T-helper 9 cell (primary cell): ENCODE results near the gene CHRNA9.

Source experiments
- DNase-seq: peaks from one replicate; pipeline ENCODE4 v3.0.0-alpha.2; 2020

The CHRNA9 gene

GRCh38 chr4:40347472-40347871 is 12.3 kb downstream of the CHRNA9 start:
- DNase-seq, result no peak

- DNase-seq, result no peak
Observed at GRCh38 chr4:40348000-40348399, 12.9 kb downstream of the CHRNA9 start.

DNA sequence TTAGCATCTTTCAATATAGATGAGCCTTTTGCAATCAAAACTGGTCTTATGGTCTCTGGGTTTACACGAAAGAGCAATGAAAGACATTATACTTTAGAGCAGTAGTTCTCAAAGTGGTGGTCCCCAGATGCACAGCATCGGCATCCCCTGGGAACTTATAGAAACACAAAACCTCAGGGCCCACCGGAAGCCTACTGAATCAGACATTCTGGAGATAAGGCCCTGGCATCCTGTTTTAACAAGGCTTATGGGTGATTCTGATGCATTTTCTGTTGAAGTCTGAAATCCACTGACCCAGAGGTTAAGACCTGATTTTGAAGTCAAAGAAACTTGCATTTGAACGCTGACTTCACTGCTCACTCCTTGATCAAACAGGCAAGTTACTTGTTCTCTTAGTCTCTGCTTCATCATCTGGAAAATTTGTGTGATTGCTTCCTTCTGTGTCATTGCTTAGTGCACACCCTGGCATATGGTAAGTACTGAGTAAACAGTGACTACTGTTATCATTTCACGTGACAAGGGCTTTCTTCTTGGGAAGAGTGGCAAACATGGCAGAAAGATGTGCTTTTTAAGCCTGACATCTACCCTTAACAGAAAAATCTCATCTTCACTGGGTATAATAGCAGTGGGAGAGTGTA is 14.5 kb downstream of the CHRNA9 start:
- DNase-seq, result no peak

DNA sequence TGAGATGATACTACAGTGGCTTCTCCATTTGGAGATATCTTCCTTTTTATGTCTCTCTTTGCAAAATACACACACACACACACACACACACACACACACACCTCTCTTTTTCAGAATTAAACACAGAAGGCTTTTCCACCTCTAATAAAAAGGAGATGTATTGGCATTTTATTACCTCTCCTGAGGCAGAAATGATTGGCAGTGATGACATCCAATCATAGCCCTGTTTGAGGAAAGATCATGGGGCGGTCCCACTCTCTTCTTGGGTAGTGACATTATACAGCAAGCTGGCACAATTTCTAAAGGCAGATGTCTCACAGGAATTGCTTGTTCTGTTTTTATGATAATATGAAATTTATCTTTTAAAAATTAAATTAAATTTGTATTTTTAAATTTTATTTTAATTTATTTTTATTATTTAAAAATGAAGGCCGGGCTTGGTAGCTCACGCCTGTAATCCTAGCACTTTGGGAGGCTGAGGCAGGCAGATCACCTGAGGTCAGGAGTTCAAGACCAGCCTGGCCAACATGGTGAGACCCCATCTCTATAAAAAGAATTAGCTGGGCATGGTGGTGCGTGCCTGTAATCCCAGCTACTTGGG is 15.6 kb downstream of the CHRNA9 start:
- no peak for DNase-seq

GRCh38 chr4:40354158-40354557 is 19.0 kb downstream of the CHRNA9 start:
- DNase-seq, result no peak

DNA sequence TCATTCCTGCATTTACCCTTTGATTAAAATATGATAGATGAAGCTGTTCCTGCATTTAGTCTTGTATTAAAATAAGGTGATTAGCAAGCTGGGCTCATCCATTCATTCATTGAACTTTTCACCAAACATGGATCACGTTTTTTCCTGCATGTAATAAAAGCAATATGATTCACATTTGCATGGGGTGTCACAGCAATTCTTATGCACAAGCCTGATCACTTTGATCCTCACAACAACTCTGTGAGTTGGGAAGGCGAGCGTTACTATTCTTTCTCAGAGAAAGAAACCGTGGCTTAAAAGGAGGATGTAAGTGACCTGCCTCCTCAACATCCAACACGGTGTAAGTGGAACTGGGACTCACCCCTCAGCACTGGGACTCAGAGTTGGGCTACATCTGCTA is 20.0 kb downstream of the CHRNA9 start:
- no peak for DNase-seq

- no peak for DNase-seq
Observed at GRCh38 chr4:40357738-40358137, 22.6 kb downstream of the CHRNA9 start.

DNA sequence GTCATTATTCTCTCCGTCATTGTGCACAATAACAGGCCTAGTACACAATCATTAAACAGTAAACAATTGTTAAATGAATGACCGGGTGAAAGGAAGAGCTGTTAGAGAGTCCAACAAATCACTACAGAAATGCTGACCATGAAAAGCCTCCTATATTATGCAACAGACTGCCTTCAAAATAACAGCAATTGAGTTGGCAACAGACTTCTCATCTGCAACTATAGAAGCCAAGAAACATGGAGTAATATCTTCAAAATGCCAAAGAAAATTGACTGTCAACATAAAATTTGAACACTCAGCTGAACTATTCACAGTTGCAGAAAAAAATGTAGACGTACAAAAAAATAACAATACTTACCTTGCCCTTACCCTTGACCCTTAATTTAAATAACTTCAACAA is 26.2 kb downstream of the CHRNA9 start:
- DNase-seq, result no peak

DNA sequence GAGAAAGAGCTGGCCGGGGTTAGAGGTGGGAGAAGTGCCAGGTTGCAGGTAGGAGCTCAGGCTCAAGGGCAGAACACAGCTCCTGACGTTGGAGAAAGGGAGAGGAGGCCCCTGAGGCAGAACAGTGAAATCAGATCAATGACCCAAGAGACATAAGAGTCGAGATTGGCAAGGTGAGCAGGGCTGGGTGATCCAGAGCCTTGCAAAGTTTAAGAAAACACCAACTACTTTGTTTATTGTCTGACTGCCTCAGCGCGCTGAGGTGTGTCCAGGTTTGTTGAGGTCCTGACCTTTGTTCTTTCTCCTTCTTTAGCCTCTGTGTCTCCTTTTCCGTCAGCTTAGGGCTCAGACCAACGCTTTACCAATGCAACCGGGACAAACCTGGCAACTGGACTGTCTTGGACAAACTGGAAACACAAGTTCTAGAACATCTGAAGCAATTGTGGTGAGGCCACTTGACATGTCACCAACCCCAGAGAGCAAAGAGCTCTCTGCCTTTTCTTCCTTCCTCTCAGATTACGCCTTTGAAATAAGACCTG is 28.3 kb downstream of the CHRNA9 start:
- no peak for DNase-seq

- no peak for DNase-seq
Observed at GRCh38 chr4:40363945-40364344, 28.8 kb downstream of the CHRNA9 start.

- DNase-seq, result no peak
Observed at GRCh38 chr4:40365766-40366165, 30.6 kb downstream of the CHRNA9 start.

GRCh38 chr4:40367451-40367850 is 32.3 kb downstream of the CHRNA9 start:
- DNase-seq, result no peak

DNA sequence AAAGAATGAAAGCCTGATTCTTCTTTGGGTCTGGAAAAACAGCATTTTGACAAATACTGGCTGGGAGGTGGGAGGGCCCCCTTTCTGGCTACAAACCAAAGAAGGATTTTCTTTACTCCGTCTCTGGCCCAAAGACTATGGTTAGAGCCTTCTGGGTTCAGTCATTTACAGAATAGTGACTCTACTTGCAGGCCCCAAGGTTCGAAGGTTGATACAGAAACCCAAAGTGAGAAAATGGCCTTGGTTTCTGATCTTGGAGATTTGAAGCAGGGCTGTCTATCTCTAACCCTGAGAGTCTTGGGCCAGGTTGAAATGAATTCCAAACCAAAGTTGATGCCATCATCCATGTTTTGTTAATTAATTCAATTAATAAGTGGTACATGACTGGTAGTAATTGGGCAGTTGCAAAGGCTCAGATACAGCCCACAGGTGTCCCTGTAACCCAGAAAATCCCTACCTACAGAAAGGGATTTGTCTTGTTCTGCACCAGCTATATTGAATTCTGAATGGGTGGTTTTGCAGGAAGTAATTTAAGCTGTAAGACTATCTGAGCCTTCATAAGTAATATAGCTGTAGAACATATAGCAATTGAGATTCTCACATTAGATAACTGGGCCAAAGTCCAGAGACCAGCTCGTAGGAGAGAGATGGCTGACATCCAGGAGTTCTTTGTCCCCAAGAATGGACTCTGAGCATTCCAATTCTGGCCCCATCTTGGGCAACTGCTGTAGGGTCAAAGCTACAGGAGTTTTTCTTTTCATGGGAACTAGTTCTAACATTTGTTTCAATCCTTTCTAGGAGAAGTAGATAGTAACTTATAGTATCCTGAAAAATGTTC is 34.5 kb downstream of the CHRNA9 start:
- no peak for DNase-seq

GRCh38 chr4:40372651-40373050 is 37.5 kb downstream of the CHRNA9 start:
- no peak for DNase-seq

- no peak for DNase-seq
Observed at GRCh38 chr4:40373636-40374035, 38.5 kb downstream of the CHRNA9 start.

DNA sequence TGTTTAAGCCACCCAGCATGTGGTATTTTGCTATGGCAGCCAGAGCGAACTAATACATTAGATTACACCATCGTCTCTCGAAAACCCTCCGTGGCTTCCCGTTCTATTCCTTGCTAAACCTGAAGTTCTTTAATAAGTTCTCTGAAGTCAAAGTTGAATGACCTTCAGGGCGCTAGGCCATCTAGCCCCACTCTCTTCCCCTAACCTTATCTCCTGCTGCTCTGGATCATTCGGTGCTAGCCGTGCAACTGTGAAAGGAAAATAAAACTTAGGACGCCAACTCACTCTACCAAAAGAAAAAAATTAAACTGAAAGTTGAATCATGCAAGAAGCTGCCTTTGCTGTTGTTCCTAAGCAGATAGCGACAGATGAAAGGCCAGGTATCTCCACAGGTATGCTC is 40.0 kb downstream of the CHRNA9 start:
- no peak for DNase-seq

DNA sequence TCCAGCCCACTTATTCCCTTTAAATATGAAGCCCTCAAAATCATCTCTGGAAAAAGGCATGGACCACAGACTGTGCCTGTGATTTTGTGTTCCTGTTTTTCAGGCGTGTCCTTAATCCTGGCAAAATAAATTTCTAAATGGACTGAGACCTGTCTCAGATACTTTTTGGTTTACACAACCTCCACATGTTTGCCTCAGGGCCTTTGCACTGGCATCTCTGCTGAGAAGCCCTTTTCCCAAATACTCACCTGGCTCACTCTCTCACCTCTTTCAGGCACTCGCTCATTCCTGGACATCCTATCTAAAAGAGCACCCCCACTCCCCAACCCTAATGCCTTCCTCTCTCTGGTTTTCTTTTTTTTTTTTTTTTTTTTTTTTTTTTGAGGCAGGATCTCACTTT is 40.5 kb downstream of the CHRNA9 start:
- no peak for DNase-seq

DNA sequence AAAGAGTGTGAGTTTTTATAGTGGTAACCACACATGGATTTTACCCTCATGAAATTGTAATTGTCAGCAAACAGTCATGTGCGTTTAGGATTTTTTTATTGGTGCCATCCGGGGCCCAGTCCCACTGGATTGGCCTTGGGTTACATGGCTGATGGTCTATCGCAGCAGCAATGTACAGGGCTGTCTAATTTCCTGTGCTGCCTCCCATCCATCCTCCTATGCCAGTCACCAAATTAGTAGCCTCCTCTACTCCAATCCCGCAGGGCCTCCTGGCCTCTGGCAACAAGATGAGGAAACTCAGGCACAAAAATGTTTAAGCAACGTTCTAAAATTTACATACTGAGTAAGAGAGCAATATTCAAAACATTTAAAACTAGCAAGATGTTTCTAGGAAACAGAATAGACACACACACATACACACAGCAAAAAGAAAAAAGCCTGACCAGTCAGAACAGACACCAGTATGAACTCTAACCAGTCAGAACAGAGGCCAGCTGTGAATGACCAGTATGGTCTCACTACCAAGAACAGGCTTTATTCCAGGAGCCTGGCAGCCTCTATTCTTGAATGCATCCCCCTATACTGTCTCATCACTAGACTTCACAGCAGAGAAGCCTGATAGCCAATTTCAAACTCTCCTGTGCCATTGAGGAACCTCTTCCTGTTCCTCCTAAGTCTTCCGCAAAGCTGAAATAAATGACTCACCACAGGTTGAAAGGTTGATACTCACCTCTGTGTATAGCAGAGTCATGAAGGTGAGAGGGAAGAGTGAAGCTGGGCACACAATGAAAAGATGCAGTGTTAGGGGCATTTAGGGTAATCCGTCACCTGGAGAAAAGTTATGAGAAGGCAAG is 42.6 kb downstream of the CHRNA9 start:
- no peak for DNase-seq

DNA sequence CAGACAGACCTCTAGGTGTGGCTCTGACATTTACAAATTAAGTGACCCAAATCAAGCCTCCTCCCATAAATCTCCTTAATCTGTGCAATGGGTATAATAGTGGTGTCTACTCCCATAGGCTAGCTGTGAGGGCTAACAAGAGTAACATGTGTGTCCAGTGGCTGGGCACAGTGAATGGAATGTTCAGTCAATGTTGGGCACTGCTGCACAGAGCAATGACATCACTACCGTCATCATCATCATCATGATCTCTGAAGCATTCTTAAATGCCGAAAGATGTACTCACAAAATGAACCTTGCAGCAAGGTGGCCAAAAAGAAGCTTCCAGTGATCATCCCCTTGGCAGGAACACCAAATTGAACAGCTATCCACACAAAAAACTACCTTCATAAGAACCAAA is 43.5 kb downstream of the CHRNA9 start:
- DNase-seq, result no peak

DNA sequence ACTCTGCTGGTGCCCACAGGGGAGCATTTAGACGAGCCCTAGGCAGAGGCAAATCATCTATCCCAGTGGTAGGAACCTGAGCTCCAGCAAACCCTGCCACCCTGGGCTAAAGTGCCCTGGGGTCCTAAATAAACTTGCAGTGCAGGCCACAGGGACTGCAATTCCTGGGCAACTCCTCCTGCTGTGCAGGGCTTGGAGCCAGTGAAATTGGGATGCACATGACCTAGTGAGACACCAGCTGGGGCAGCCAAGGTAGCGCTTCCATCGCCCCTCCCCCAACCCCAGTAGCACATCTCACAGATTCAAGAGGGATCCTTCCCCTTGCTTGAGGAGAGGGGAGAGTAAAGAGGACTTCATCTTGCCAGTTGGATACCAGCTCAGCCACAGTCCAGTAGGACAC is 44.1 kb downstream of the CHRNA9 start:
- no peak for DNase-seq

DNA sequence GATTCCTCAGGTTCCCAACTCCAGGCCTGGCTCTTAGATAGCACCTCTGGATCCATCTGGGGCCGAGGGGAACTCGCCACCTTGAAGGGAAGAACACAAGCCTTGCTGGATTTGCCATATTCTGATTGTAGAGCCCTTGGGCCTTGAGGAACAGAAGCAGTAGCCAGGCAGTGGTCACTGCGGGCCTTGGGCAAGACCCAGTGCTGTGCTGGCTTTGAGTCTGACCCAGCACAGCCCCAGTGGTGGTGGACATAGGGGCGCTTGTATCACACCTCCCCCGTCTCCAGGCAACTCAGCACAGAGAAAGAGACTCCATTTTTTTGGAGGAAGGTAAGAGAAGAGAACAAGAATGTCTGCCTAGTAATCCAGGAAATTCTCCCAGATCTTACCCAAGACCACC is 45.5 kb downstream of the CHRNA9 start:
- no peak for DNase-seq

- DNase-seq, result no peak
Observed at GRCh38 chr4:40388239-40388638, 53.1 kb downstream of the CHRNA9 start.

GRCh38 chr4:40389986-40390385 is 54.9 kb downstream of the CHRNA9 start:
- no peak for DNase-seq
